Measurements from ENCODE around the gene LRRTM4. TPM values are rescaled to one million over a fixed set of nuclear protein-coding genes. Genes with fewer than 3 reads are reported as not detected.

Gene LRRTM4
- polyA plus RNA-seq, 1 of the 3 experiments (the other 2 are of a cell fraction), result 0.10 TPM

DNA sequence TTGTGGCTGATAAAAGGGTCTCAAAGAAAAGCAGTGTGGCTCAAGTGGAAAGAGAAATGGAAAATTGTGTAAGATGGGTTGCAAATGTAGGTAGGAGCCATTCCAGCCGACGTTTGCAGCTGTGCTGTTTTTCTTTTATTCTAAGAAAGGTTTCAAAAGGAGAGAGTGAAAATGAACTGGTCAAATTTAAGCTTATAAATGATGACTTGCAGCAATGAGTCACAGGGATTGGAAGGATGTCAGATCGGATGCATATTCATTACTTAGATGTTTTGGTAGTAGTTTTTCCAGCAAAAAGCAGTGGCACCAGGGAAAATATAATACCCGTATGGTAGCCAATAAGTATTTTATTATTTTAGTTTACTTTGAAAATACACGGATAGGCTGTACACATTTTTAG is 79.1 kb downstream of the LRRTM4 start:
- Histone ChIP-seq H3K9ac (no peak overlapping the region), H3K36me3 (replicated peaks in 1 of 2; ENCODE audit: control insufficient read depth in 1 of 2, insufficient read depth in 2 of 2, low read length in 1 of 2) (no peaks in the 10 kb centered on the region), H3K4me1 (ENCODE audit: control insufficient read depth in 1 of 2, insufficient read depth in 2 of 2, low read depth in 1 of 2, low read length in 1 of 2) (no peaks in the 10 kb centered on the region), H4K20me1 (ENCODE audit: insufficient read depth) (no peaks in the 10 kb centered on the region), H3K4me2 (no peak overlapping the region), H3F3A (replicated peaks; ENCODE audit: insufficient read depth) (no peaks in the 10 kb centered on the region), H3K9me2 (no peaks in the 10 kb centered on the region), H3K27me3 (ENCODE audit: insufficient read depth) (no peaks in the 10 kb centered on the region), H2AFZ (ENCODE audit: low read depth) (no peak overlapping the region), H3K79me2 (ENCODE audit: insufficient read depth) (no peaks in the 10 kb centered on the region), H3K27ac (ENCODE audit: low read depth in 2 of 2, low read length in 1 of 2) (no peak overlapping the region), H3K9me3 (no peaks in the 10 kb centered on the region), H3K4me3 (ENCODE audit: low read depth in 2 of 2, low read length in 1 of 2) (no peak overlapping the region)
- no peak for DNase-seq
- ChIA-PET CTCF (no interaction called here), POLR2A (no interaction called here)
- TF ChIP-seq, protein P1, sequence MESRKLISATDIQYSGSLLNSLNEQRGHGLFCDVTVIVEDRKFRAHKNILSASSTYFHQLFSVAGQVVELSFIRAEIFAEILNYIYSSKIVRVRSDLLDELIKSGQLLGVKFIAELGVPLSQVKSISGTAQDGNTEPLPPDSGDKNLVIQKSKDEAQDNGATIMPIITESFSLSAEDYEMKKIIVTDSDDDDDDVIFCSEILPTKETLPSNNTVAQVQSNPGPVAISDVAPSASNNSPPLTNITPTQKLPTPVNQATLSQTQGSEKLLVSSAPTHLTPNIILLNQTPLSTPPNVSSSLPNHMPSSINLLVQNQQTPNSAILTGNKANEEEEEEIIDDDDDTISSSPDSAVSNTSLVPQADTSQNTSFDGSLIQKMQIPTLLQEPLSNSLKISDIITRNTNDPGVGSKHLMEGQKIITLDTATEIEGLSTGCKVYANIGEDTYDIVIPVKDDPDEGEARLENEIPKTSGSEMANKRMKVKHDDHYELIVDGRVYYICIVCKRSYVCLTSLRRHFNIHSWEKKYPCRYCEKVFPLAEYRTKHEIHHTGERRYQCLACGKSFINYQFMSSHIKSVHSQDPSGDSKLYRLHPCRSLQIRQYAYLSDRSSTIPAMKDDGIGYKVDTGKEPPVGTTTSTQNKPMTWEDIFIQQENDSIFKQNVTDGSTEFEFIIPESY (IDR thresholded peaks at IDR 0.05; ENCODE audit: borderline replicate concordance, low read depth), result no peak
- TF ChIP-seq MXI1 (IDR thresholded peaks at IDR 0.05; ENCODE audit: low read depth, low read length) (no peak), REST (IDR thresholded peaks at IDR 0.05; ENCODE audit: low read depth, low read length) (no peak), RFX5 (IDR thresholded peaks at IDR 0.05; ENCODE audit: low read length) (no peak), SIN3A (IDR thresholded peaks at IDR 0.05; ENCODE audit: borderline replicate concordance, low read depth, low read length) (no peak), CTCF (IDR thresholded peaks at IDR 0.05) (no peak), EZH2phosphoT487 (IDR thresholded peaks at IDR 0.05; ENCODE audit: borderline replicate concordance, low read depth) (no peak), GATA2 (CRISPR knock-in tag; IDR thresholded peaks at IDR 0.05) (no peak), JUND (IDR thresholded peaks at IDR 0.05) (no peak), SMC3 (IDR thresholded peaks at IDR 0.05; ENCODE audit: low read depth, low read length) (no peak), ELF1 (IDR thresholded peaks at IDR 0.05) (no peak), FOSL2 (IDR thresholded peaks at IDR 0.05; ENCODE audit: borderline replicate concordance, low read depth) (no peak), POLR2AphosphoS5 (IDR thresholded peaks at IDR 0.05; ENCODE audit: low read depth, low read length) (no peak), TEAD4 (IDR thresholded peaks at IDR 0.05; ENCODE audit: borderline replicate concordance, insufficient read depth) (no peak), MAX (IDR thresholded peaks at IDR 0.05; ENCODE audit: low read depth) (no peak), EP300 (IDR thresholded peaks at IDR 0.05; ENCODE audit: borderline replicate concordance in 1 of 2, low read depth in 1 of 2, low read length in 1 of 2) (no peak), MEF2A (IDR thresholded peaks at IDR 0.05; ENCODE audit: borderline replicate concordance, low read depth) (no peak), NFIC (IDR thresholded peaks at IDR 0.05; ENCODE audit: borderline replicate concordance) (no peak), CHD2 (IDR thresholded peaks at IDR 0.05; ENCODE audit: low read length, partially characterized antibody) (no peak)
- TF ChIP-seq, protein P2, sequence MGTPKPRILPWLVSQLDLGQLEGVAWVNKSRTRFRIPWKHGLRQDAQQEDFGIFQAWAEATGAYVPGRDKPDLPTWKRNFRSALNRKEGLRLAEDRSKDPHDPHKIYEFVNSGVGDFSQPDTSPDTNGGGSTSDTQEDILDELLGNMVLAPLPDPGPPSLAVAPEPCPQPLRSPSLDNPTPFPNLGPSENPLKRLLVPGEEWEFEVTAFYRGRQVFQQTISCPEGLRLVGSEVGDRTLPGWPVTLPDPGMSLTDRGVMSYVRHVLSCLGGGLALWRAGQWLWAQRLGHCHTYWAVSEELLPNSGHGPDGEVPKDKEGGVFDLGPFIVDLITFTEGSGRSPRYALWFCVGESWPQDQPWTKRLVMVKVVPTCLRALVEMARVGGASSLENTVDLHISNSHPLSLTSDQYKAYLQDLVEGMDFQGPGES (IDR thresholded peaks at IDR 0.05; ENCODE audit: low read depth, low read length), result no peak
- WGBS (ENCODE audit: low lambda C conversion rate), result 41% methylated on average over 5 of the region's 5 CpGs

Measured in SK-N-SH (cell line).